Suprapubic skin (tissue), 4 donors: ENCODE results near the gene LAT. TPM values are rescaled to one million over a fixed set of nuclear protein-coding genes. Genes with fewer than 3 reads are reported as not detected.
A peak's percentile ranks its signal among the peaks of the same experiment; 100 is the strongest.
"Not testable (repeated sequence)": the region's sequence is repeated elsewhere in the genome, so short reads cannot be mapped to it uniquely, and the experiment has no call there.

Source experiments
- DNase-seq, 2 donors: peaks; one replicate each; pipeline ENCODE4 v3.0.0-alpha.2; 2019; ENCODE audit warnings: low spot score in 2 of 2
- H3K27ac ChIP-seq: fragments of 200-600 bp; sonication (generic); one replicate; pipeline ENCODE4 v1.5.1; 2019
- H3K27me3 ChIP-seq: fragments of 200-600 bp; sonication (generic); one replicate; pipeline ENCODE4 v1.5.1; 2019
- H3K36me3 ChIP-seq: fragments of 200-600 bp; sonication (generic); one replicate; pipeline ENCODE4 v1.5.1; 2019
- H3K4me1 ChIP-seq: fragments of 200-600 bp; sonication (generic); one replicate; pipeline ENCODE4 v1.5.1; 2019
- H3K4me3 ChIP-seq: fragments of 200-600 bp; sonication (generic); one replicate; pipeline ENCODE4 v1.5.1; 2019; ENCODE audit warnings: mild to moderate bottlenecking
- H3K9me3 ChIP-seq: fragments of 200-600 bp; sonication (generic); one replicate; pipeline ENCODE4 v1.5.1; 2019
- CTCF ChIP-seq, 2 donors: fragments of 200-600 bp in 1 of 2; fragments of 450-650 bp in 1 of 2; sonication (generic) in 1 of 2; IDR thresholded peaks; one replicate each; pipeline ENCODE4 v1.5.1; 2016 to 2019; ENCODE audit warnings: antibody characterized with exemption in 2 of 2, mild to moderate bottlenecking in 1 of 2, moderate library complexity in 1 of 2
- EP300 ChIP-seq: sonication (generic); formaldehyde crosslinking; IDR thresholded peaks from one replicate; pipeline ENCODE4 v1.6.1; 2017; ENCODE audit warnings: antibody characterized with exemption
- POLR2A ChIP-seq, 2 donors: fragments of 450-650 bp; IDR thresholded peaks; one replicate each; pipeline ENCODE4 v1.6.1; 2017; ENCODE audit warnings: antibody characterized with exemption in 2 of 2, mild to moderate bottlenecking in 2 of 2, moderate library complexity in 2 of 2
- POLR2AphosphoS5 ChIP-seq, 3 donors: sonication (generic); formaldehyde crosslinking; IDR thresholded peaks; one replicate each; pipeline ENCODE4 v1.6.1; 2017; ENCODE audit warnings: antibody characterized with exemption in 3 of 3
- WGBS: methylation state at CpG from one replicate; pipeline ENCODE4 v1.1.5; 2018; 5-methylcytosine and 5-hydroxymethylcytosine counted together
- total RNA-seq, 4 donors: library from RNA; depleted of rRNA; stranded (reverse); fragments of >200 nt; gene quantifications; one replicate each; pipeline ENCODE4 v1.1.0, GENCODE V29; 2016

Gene LAT
- total RNA-seq, 4 donors from 2014 or later, result 1.3 to 17.9 (median 9.9) TPM

GRCh38 chr16:28951410-28951943, 33.4 kb upstream of the LAT start:
- Histone ChIP-seq H3K36me3 (peaks cover 33% of the 10 kb centered on the region), H3K4me3 (peak overlapping the region; percentile 97), H3K27me3 (no peaks in the 10 kb centered on the region), H3K27ac (peak overlapping the region; percentile 84), H3K9me3 (no peaks in the 10 kb centered on the region), H3K4me1 (peaks cover 19% of the 10 kb centered on the region)
- no peak for DNase-seq
- TF ChIP-seq CTCF (IDR thresholded peaks at IDR 0.05), result no peak
- TF ChIP-seq POLR2A (IDR thresholded peaks at IDR 0.05), result no peak
- TF ChIP-seq EP300, result no peak
- no peak for TF ChIP-seq POLR2AphosphoS5 (IDR thresholded peaks at IDR 0.05)
- 2% methylated on average over 17 of the region's 17 CpGs for WGBS

- no peaks in the 10 kb centered on the region for H3K9me3 ChIP-seq
- 95% methylated on average over 9 of the region's 9 CpGs for WGBS
Observed at GRCh38 chr16:28958216-28958615, 26.6 kb upstream of the LAT start.

GRCh38 chr16:28958836-28959235, 26.0 kb upstream of the LAT start:
- no peak overlapping the region for H3K4me3 ChIP-seq
- no peak overlapping the region for H3K27ac ChIP-seq
- H3K9me3 ChIP-seq, result no peaks in the 10 kb centered on the region
- DNase-seq, result no peak
- no peaks in the 10 kb centered on the region for H3K4me1 ChIP-seq
- TF ChIP-seq POLR2AphosphoS5 (IDR thresholded peaks at IDR 0.05), result no peak
- TF ChIP-seq EP300, result no peak
- no peak for TF ChIP-seq POLR2A (IDR thresholded peaks at IDR 0.05)
- TF ChIP-seq CTCF (IDR thresholded peaks at IDR 0.05), result no peak
- WGBS, result 87% methylated on average over 6 of the region's 6 CpGs
- H3K36me3 ChIP-seq, result peaks cover 86% of the 10 kb centered on the region
- no peaks in the 10 kb centered on the region for H3K27me3 ChIP-seq

More at GRCh38 chr16:28958216-28958615, 26.6 kb upstream of the LAT start:
- H3K27me3 ChIP-seq, result no peaks in the 10 kb centered on the region
- DNase-seq, result no peak
- H3K4me3 ChIP-seq, result no peak overlapping the region
- TF ChIP-seq POLR2AphosphoS5 (IDR thresholded peaks at IDR 0.05) (no peak), POLR2A (IDR thresholded peaks at IDR 0.05) (no peak), EP300 (no peak), CTCF (IDR thresholded peaks at IDR 0.05) (no peak)
- H3K4me1 ChIP-seq, result no peaks in the 10 kb centered on the region
- H3K27ac ChIP-seq, result no peak overlapping the region
- H3K36me3 ChIP-seq, result peaks cover 86% of the 10 kb centered on the region

GRCh38 chr16:28964072-28964471, 20.8 kb upstream of the LAT start:
- 85% methylated on average over 2 of the region's 3 CpGs for WGBS
- Histone ChIP-seq H3K9me3 (no peaks in the 10 kb centered on the region), H3K27me3 (no peaks in the 10 kb centered on the region), H3K4me1 (no peaks in the 10 kb centered on the region), H3K4me3 (no peak overlapping the region), H3K27ac (no peak overlapping the region), H3K36me3 (peaks cover 52% of the 10 kb centered on the region)
- no peak for DNase-seq
- TF ChIP-seq POLR2A (IDR thresholded peaks at IDR 0.05), result no peak

GRCh38 chr16:28964496-28964895, 20.4 kb upstream of the LAT start:
- no peak for TF ChIP-seq CTCF (IDR thresholded peaks at IDR 0.05)
- TF ChIP-seq EP300, result no peak
- WGBS, result 93% methylated on average over 2 of the region's 2 CpGs
- no peak overlapping the region for H3K27ac ChIP-seq
- DNase-seq, result no peak
- H3K4me3 ChIP-seq, result no peak overlapping the region
- H3K9me3 ChIP-seq, result no peaks in the 10 kb centered on the region
- H3K4me1 ChIP-seq, result no peaks in the 10 kb centered on the region
- H3K36me3 ChIP-seq, result peaks cover 50% of the 10 kb centered on the region
- H3K27me3 ChIP-seq, result no peaks in the 10 kb centered on the region

GRCh38 chr16:28967156-28967555, 17.7 kb upstream of the LAT start:
- 92% methylated on average over 4 of the region's 4 CpGs for WGBS
- no peak for TF ChIP-seq EP300
- TF ChIP-seq POLR2A (IDR thresholded peaks at IDR 0.05), result no peak
- TF ChIP-seq POLR2AphosphoS5 (IDR thresholded peaks at IDR 0.05), result no peak
- TF ChIP-seq CTCF (IDR thresholded peaks at IDR 0.05), result no peak
- Histone ChIP-seq H3K36me3 (peaks cover 32% of the 10 kb centered on the region), H3K4me1 (no peaks in the 10 kb centered on the region), H3K9me3 (no peaks in the 10 kb centered on the region), H3K27ac (no peak overlapping the region), H3K27me3 (no peaks in the 10 kb centered on the region), H3K4me3 (no peak overlapping the region)
- no peak for DNase-seq

GRCh38 chr16:28969696-28970095, 15.2 kb upstream of the LAT start:
- 93% methylated on average over 2 of the region's 2 CpGs for WGBS
- not testable (repeated sequence) for H3K4me1 ChIP-seq

More at GRCh38 chr16:28969696-28970095, 15.2 kb upstream of the LAT start:
- not testable (repeated sequence) for H3K27ac ChIP-seq, DNase-seq, H3K4me3 ChIP-seq, H3K9me3 ChIP-seq, H3K27me3 ChIP-seq, H3K36me3 ChIP-seq
